ENCODE measurements around the gene ZNF746.

Gene ZNF746

DNA sequence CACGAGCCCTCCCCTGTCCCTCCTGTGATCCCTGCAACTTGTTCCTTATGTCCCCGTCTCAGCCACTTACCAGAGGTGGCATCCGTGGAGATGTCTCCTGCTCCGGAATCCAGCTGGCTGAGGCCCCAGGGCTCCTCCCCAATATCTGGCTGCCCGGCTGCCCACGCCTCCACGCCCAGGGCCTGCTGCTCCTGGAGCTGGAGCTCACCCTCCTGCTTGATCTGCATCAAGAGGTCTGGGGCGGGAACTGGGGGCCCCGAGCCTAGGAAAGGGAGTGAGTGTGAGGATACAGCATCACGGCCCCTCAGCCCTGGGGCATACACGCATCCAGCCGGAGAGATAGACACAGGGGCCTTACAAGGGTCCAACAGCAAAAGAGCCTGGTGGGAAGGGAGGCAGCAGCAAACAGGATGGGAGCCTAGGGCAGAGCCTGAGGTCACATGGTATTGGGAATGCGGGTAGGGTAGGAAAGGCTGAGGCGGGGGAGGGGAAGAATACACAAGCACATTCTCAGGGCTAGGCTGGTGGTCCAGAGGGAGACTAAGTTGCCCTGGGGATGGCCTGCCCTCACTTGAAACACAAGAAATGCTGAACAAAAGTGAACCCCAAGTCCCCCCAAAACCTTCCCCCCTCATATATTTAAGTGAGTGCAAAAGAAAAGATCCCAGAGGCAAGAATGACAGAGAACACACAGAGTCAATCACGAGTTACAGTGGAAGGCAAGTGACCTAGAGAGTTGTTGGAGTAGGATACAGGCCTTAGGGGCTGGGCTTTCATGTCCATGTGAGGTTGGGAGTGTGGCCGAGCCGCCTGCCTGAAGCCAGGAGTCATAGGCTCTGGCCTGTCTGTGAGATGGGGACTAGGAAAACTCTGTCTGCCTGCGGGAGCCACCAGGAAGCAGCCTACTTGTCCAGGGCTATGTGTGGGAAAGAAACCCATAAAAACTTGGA lies 19.8 kb downstream of the ZNF746 start:
- CTCF ChIA-PET, result interaction anchor here (0.5 to 2.5 kb wide), 2 partner anchors 17 to 222 kb away, joined by 3 to 6 read pairs; partner anchors contain the start of gene ZNF777
- H3K4me3 ChIP-seq (ENCODE audit: low read depth, low read length), result no peak overlapping the region
- no peaks in the 10 kb centered on the region for H3K4me1 ChIP-seq (ENCODE audit: control insufficient read depth, insufficient read depth, low read length)
- TF ChIP-seq ZBTB1 (tag by site-specific recombination; IDR thresholded peaks at IDR 0.05) (no peak), PBX3 (CRISPR knock-in tag; IDR thresholded peaks at IDR 0.05) (no peak), ZNF426 (tag by site-specific recombination; IDR thresholded peaks at IDR 0.05) (no peak), ZXDB (tag by site-specific recombination; IDR thresholded peaks at IDR 0.05) (no peak)
- TF ChIP-seq, protein P1, sequence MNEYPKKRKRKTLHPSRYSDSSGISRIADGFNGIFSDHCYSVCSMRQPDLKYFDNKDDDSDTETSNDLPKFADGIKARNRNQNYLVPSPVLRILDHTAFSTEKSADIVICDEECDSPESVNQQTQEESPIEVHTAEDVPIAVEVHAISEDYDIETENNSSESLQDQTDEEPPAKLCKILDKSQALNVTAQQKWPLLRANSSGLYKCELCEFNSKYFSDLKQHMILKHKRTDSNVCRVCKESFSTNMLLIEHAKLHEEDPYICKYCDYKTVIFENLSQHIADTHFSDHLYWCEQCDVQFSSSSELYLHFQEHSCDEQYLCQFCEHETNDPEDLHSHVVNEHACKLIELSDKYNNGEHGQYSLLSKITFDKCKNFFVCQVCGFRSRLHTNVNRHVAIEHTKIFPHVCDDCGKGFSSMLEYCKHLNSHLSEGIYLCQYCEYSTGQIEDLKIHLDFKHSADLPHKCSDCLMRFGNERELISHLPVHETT (tag by site-specific recombination; IDR thresholded peaks at IDR 0.05), result no peak
- H3K27ac ChIP-seq (ENCODE audit: extremely low read depth, low read depth, low read length), result no peak overlapping the region
- H3K36me3 ChIP-seq (ENCODE audit: control insufficient read depth in 2 of 2, insufficient read depth in 1 of 2, low read length in 2 of 2), result peaks cover 13 to 90% of the 10 kb centered on the region in 2 experiments
- H3K9me3 ChIP-seq (ENCODE audit: control insufficient read depth, insufficient read depth, low read depth, low read length), result no peaks in the 10 kb centered on the region
- POLR2A ChIA-PET, result no interaction called here

GRCh38 chr7:149476791-149477190 lies 20.8 kb downstream of the ZNF746 start:
- peaks cover 13 to 91% of the 10 kb centered on the region in 2 experiments for H3K36me3 ChIP-seq (ENCODE audit: control insufficient read depth in 2 of 2, insufficient read depth in 1 of 2, low read length in 2 of 2)
- H3K4me1 ChIP-seq (ENCODE audit: control insufficient read depth, insufficient read depth, low read length), result no peaks in the 10 kb centered on the region
- H3K27ac ChIP-seq (ENCODE audit: extremely low read depth, low read depth, low read length), result no peak overlapping the region
- H3K9me3 ChIP-seq (ENCODE audit: control insufficient read depth, insufficient read depth, low read depth, low read length), result no peaks in the 10 kb centered on the region
- POLR2A ChIA-PET, result no interaction called here
- H3K4me3 ChIP-seq (ENCODE audit: low read depth, low read length), result no peak overlapping the region
- TF ChIP-seq ZNF660 (tag by site-specific recombination; IDR thresholded peaks at IDR 0.05) (no peak), MZF1 (tag by site-specific recombination; IDR thresholded peaks at IDR 0.05; ENCODE audit: borderline replicate concordance) (no peak), PRDM6 (tag by site-specific recombination; IDR thresholded peaks at IDR 0.05) (no peak), ZNF677 (tag by site-specific recombination; IDR thresholded peaks at IDR 0.05) (no peak), KLF8 (tag by site-specific recombination; IDR thresholded peaks at IDR 0.05) (no peak), ZFHX2 (tag by site-specific recombination; conservative IDR thresholded peaks at IDR 0.05) (no peak), ZBTB17 (tag by site-specific recombination; IDR thresholded peaks at IDR 0.05) (no peak)
- CTCF ChIA-PET, result interaction anchor here (1.5 to 2.5 kb wide), 2 partner anchors 12 to 16 kb away, joined by 3 to 6 read pairs; partner anchors contain the start of gene ZNF777

DNA sequence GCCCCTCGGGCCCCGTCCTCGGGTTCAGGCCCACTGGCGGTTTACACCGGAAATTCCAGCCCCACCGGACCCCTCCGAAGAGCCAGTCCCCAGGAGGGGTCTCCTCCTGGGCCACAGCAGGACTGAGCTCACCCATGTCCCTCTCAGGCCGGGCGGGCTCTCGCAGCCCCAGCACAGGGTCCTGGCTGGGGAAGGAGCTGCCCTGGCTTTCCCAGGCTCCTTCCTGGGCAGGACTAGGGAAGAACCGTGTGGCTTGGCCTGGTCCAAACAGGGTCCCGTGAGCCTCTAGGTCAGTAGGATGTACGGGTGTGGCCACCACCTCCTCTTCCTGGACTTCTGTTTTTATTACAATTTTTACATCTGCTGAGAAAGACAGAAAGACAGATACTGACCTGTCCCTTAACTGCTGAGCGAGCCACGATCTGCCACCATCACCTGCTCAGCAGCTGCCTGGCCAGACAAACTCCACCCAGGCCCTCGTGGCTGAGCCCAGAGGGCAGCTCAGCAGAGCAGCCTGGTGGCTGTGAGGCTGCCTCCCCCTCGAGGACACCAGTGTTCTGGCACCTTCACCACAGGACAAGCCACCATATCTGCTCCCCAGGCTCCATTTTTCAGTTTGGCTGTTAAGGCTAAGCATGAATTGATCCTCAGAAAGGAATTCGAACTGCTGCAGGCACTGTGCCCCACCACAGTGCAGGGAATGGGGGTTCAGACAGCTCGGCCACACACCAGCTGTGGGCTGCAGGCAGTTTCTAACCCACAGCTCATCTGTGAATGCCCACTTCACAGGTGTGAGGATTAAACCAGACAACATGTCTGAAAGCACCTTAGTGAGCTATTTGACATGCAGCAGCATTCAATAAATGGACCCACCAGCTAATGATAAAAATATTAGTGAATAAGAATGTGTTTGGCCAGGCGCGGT lies 22.2 kb downstream of the ZNF746 start:
- peaks cover 8 to 91% of the 10 kb centered on the region in 2 experiments for H3K36me3 ChIP-seq (ENCODE audit: control insufficient read depth in 2 of 2, insufficient read depth in 1 of 2, low read length in 2 of 2)
- no peak overlapping the region for H3K4me3 ChIP-seq (ENCODE audit: low read depth, low read length)
- no peaks in the 10 kb centered on the region for H3K4me1 ChIP-seq (ENCODE audit: control insufficient read depth, insufficient read depth, low read length)
- H3K9me3 ChIP-seq (ENCODE audit: control insufficient read depth, insufficient read depth, low read depth, low read length), result no peaks in the 10 kb centered on the region
- CTCF ChIA-PET, result interaction anchor here (1.0 to 2.5 kb wide), 4 partner anchors 9 to 20 kb away, joined by 3 to 6 read pairs (median 6); partner anchors contain the start of gene ZNF777
- POLR2A ChIA-PET, result no interaction called here
- H3K27ac ChIP-seq (ENCODE audit: extremely low read depth, low read depth, low read length), result no peak overlapping the region
- no peak for TF ChIP-seq CTCF (tag by site-specific recombination; IDR thresholded peaks at IDR 0.05)
- TF ChIP-seq, protein P2, sequence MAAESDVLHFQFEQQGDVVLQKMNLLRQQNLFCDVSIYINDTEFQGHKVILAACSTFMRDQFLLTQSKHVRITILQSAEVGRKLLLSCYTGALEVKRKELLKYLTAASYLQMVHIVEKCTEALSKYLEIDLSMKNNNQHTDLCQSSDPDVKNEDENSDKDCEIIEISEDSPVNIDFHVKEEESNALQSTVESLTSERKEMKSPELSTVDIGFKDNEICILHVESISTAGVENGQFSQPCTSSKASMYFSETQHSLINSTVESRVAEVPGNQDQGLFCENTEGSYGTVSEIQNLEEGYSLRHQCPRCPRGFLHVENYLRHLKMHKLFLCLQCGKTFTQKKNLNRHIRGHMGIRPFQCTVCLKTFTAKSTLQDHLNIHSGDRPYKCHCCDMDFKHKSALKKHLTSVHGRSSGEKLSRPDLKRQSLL (tag by site-specific recombination; IDR thresholded peaks at IDR 0.05), result no peak
- TF ChIP-seq ZNF24 (tag by site-specific recombination; IDR thresholded peaks at IDR 0.05), result no peak
- TF ChIP-seq ZNF292 (tag by site-specific recombination; IDR thresholded peaks at IDR 0.05; ENCODE audit: borderline replicate concordance, low read depth), result no peak
- TF ChIP-seq IKZF3 (tag by site-specific recombination; IDR thresholded peaks at IDR 0.05), result no peak
- no peak for TF ChIP-seq ZNF654 (tag by site-specific recombination; IDR thresholded peaks at IDR 0.05; ENCODE audit: low read depth)
- no peak for TF ChIP-seq PBX3 (CRISPR knock-in tag; IDR thresholded peaks at IDR 0.05)
- TF ChIP-seq ZNF391 (tag by site-specific recombination; IDR thresholded peaks at IDR 0.05; ENCODE audit: borderline replicate concordance, low read depth), result no peak
